Fibroblast of lung (primary cell): ENCODE data around the gene DTD1. TPM values are rescaled to one million over a fixed set of nuclear protein-coding genes. Genes with fewer than 3 reads are reported as not detected.

ENCODE experiments used
- DNase-seq, 2 donors: peaks; one replicate each; pipeline versions ENCODE4 v3.0.0 to v3.0.0-alpha.2; 2010; ENCODE audit warnings: low read depth in 2 of 2
- H2AFZ ChIP-seq: 2 replicates; pipeline ENCODE4 v1.5.1; 2012; ENCODE audit warnings: low read length, control low read depth, inconsistent platforms
- H3K27ac ChIP-seq: 2 replicates; pipeline ENCODE4 v1.5.1; 2011; ENCODE audit warnings: low read length, control low read depth; ENCODE audit not compliant: insufficient read depth
- H3K27me3 ChIP-seq: 2 replicates; pipeline ENCODE4 v1.5.1; 2011; ENCODE audit warnings: mild to moderate bottlenecking, low read length; ENCODE audit not compliant: control insufficient read depth, insufficient read depth
- H3K36me3 ChIP-seq: 2 replicates; pipeline ENCODE4 v1.5.1; 2011; ENCODE audit warnings: low read length; ENCODE audit not compliant: control insufficient read depth, insufficient read depth
- H3K4me1 ChIP-seq: 2 replicates; pipeline ENCODE4 v1.5.1; 2011; ENCODE audit warnings: low read length; ENCODE audit not compliant: control insufficient read depth, insufficient read depth; ENCODE audit errors: extremely low read depth
- H3K4me2 ChIP-seq: 2 replicates; pipeline ENCODE4 v1.5.1; 2011; ENCODE audit warnings: low read length, control low read depth; ENCODE audit not compliant: insufficient read depth; ENCODE audit errors: extremely low read depth
- H3K4me3 ChIP-seq, 4 experiments: fragments of 200-600 bp in 1 of 4; sonication (generic) in 1 of 4; replicated peaks in 1 of 4; 2 replicates each; pipeline ENCODE4 v1.5.1; 2011 to 2016; ENCODE audit warnings: low read length in 4 of 4, low read depth in 3 of 4, mild to moderate bottlenecking in 3 of 4, control low read depth in 2 of 4, inconsistent platforms in 1 of 4, mixed read lengths in 1 of 4; ENCODE audit not compliant: insufficient read depth in 1 of 4; ENCODE audit errors: control extremely low read depth in 1 of 4
- H3K79me2 ChIP-seq: 2 replicates; pipeline ENCODE4 v1.5.1; 2012; ENCODE audit warnings: mild to moderate bottlenecking, low read length, inconsistent platforms; ENCODE audit not compliant: control insufficient read depth, insufficient read depth
- H3K9ac ChIP-seq: 2 replicates; pipeline ENCODE4 v1.5.1; 2011; ENCODE audit warnings: mild to moderate bottlenecking, low read length, control low read depth; ENCODE audit not compliant: insufficient read depth
- H3K9me3 ChIP-seq: 2 replicates; pipeline ENCODE4 v1.5.1; 2012; ENCODE audit warnings: low read depth, low read length; ENCODE audit not compliant: control insufficient read depth, insufficient read depth
- H4K20me1 ChIP-seq: 2 replicates; pipeline ENCODE4 v1.5.1; 2011; ENCODE audit warnings: low read length; ENCODE audit not compliant: control insufficient read depth, insufficient read depth; ENCODE audit errors: extremely low read depth
- EZH2 ChIP-seq: IDR thresholded peaks from 2 replicates; pipeline ENCODE4 v1.5.1; 2012; ENCODE audit warnings: low read length, control low read depth, mild to moderate bottlenecking; ENCODE audit errors: missing control alignments
- polyA plus RNA-seq, 2 donors: library from polyadenylated mRNA; depleted of rRNA in 1 of 2; stranded (reverse) in 1 of 2; unstranded in 1 of 2; fragments of >200 nt; gene quantifications; 2 replicates each; pipeline ENCODE4 v1.2.1, GENCODE V29; 2011 to 2012; ENCODE audit warnings: missing spikeins in 1 of 2
- total RNA-seq: library from RNA; depleted of rRNA; stranded (reverse); fragments of >200 nt; gene quantifications from 2 replicates; pipeline ENCODE4 v1.2.1, GENCODE V29; 2014
- TF ChIP-seq, protein P1 (sequence below), 2 donors: IDR thresholded peaks in 1 of 2; conservative IDR thresholded peaks in 1 of 2; 1 replicate in 1 of 2; 2 replicates in 1 of 2; pipeline ENCODE4 v1.5.1; 2011 to 2012; ENCODE audit warnings: low read length in 2 of 2, control low read depth in 1 of 2, inconsistent platforms in 1 of 2, low read depth in 1 of 2, mild to moderate bottlenecking in 1 of 2

DTD1 gene
- total and polyA plus RNA-seq, 2 donors (not counting 1 experiment from before 2014, with no cell fraction given) = 60.8 to 71.0 TPM

DNA sequence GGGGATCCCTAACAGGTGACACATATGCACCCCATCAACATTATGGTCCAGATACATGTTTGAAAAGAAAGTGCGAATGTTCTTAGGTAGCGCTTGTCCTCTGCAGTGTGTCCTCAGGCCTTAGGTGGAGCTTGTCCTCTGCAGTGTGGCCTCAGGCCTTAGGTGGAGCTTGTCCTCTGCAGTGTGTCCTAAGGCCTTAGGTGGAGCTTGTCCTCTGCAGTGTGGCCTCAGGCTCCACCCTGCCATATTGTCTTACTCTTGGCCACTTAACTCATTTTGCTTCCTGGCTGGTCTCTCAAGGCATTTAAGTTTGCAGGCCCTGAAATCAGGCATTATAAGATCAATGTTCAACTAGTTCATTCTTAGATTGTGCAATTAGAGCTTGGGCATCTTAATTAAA is 151.0 kb downstream of the DTD1 start:
- H3K9me3 ChIP-seq = no peaks in the 10 kb centered on the region
- H3K9ac ChIP-seq = no peak overlapping the region
- no peak for TF ChIP-seq EZH2
- TF ChIP-seq, protein P1, sequence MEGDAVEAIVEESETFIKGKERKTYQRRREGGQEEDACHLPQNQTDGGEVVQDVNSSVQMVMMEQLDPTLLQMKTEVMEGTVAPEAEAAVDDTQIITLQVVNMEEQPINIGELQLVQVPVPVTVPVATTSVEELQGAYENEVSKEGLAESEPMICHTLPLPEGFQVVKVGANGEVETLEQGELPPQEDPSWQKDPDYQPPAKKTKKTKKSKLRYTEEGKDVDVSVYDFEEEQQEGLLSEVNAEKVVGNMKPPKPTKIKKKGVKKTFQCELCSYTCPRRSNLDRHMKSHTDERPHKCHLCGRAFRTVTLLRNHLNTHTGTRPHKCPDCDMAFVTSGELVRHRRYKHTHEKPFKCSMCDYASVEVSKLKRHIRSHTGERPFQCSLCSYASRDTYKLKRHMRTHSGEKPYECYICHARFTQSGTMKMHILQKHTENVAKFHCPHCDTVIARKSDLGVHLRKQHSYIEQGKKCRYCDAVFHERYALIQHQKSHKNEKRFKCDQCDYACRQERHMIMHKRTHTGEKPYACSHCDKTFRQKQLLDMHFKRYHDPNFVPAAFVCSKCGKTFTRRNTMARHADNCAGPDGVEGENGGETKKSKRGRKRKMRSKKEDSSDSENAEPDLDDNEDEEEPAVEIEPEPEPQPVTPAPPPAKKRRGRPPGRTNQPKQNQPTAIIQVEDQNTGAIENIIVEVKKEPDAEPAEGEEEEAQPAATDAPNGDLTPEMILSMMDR (conservative IDR thresholded peaks at IDR 0.05 in 1 of 2, IDR thresholded peaks at IDR 0.05 in 1 of 2; ENCODE audit: low read depth in 1 of 2, low read length in 2 of 2) = no peak
- no peak overlapping the region for H2AFZ ChIP-seq
- peaks cover 5% of the 10 kb centered on the region for H3K4me1 ChIP-seq
- H3K27ac ChIP-seq = no peak overlapping the region
- no peaks in the 10 kb centered on the region for H4K20me1 ChIP-seq
- no peaks in the 10 kb centered on the region for H3K36me3 ChIP-seq
- no peaks in the 10 kb centered on the region for H3K27me3 ChIP-seq
- DNase-seq = peak in 1 of 2 donors; percentile 7
- no peaks in the 10 kb centered on the region for H3K79me2 ChIP-seq
- no peak overlapping the region for H3K4me2 ChIP-seq
- H3K4me3 ChIP-seq = no peak overlapping the region

DNA sequence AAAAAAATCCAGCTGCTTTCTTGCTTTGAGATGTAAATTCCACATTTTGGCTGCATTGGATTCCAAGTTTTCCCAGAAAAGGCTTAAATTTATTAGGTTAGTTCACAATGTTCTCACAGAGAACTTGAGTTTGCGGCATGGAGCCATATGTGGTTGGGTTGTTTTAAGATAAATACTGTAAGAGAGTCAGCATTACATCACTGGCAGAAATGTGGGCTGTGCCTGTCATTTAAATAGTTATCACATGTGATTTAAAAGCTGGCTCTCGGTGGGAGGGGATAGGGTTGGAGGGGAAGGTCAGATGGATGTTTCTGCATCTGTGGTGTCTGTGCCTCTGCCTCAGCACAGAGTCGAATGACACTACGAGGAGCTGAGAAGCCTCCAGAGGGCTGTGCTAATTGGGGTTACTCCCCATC is 151.9 kb downstream of the DTD1 start:
- Histone ChIP-seq H3K4me2 (peak overlapping the region; percentile 7), H3K27me3 (no peaks in the 10 kb centered on the region), H3K9ac (no peak overlapping the region), H2AFZ (no peak overlapping the region), H3K27ac (no peak overlapping the region), H3K4me3 (peak overlapping the region in 1 of 4 experiments; percentile 20), H3K9me3 (no peaks in the 10 kb centered on the region), H4K20me1 (no peaks in the 10 kb centered on the region), H3K79me2 (no peaks in the 10 kb centered on the region), H3K36me3 (no peaks in the 10 kb centered on the region), H3K4me1 (peaks cover 5% of the 10 kb centered on the region)
- TF ChIP-seq, protein P1 (conservative IDR thresholded peaks at IDR 0.05 in 1 of 2, IDR thresholded peaks at IDR 0.05 in 1 of 2; ENCODE audit: low read depth in 1 of 2, low read length in 2 of 2) = no peak
- no peak for TF ChIP-seq EZH2
- DNase-seq = peak; percentile 70 to 96

DNA sequence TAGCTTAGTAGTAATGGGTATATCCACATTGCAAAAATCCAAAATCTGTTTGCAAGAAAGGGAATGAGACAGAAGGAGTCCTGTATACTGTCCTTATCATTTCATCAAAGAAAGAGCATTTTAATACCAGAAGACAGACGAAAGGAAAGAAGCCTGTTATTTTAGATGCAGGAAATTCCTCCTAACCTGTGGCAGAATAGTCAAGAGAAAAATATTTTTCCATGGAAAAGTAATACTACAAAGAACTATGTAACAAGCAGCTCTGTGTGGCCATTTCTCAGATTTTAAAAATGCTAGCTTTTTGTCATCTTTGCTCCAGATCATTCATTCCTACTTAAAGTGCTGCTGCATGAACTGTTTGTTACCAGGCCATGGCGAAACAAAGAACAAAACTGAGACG is 152.9 kb downstream of the DTD1 start:
- no peak overlapping the region for H3K4me3 ChIP-seq
- no peaks in the 10 kb centered on the region for H3K27me3 ChIP-seq
- no peak for DNase-seq
- no peaks in the 10 kb centered on the region for H4K20me1 ChIP-seq
- TF ChIP-seq, protein P1 (conservative IDR thresholded peaks at IDR 0.05 in 1 of 2, IDR thresholded peaks at IDR 0.05 in 1 of 2; ENCODE audit: low read depth in 1 of 2, low read length in 2 of 2) = no peak
- TF ChIP-seq EZH2 = no peak
- H3K9ac ChIP-seq = no peak overlapping the region
- no peak overlapping the region for H2AFZ ChIP-seq
- no peaks in the 10 kb centered on the region for H3K79me2 ChIP-seq
- H3K4me2 ChIP-seq = no peak overlapping the region
- no peaks in the 10 kb centered on the region for H3K9me3 ChIP-seq
- H3K36me3 ChIP-seq = no peaks in the 10 kb centered on the region
- H3K27ac ChIP-seq = no peak overlapping the region
- peaks cover 5% of the 10 kb centered on the region for H3K4me1 ChIP-seq
